Liver (tissue), 9 donors: ENCODE results near the gene KYNU. TPM values are rescaled to one million over a fixed set of nuclear protein-coding genes. Genes with fewer than 3 reads are reported as not detected.
"Not testable (repeated sequence)": the region's sequence is repeated elsewhere in the genome, so short reads cannot be mapped to it uniquely, and the experiment has no call there.

Experiments used
- DNase-seq: peaks from one replicate; pipeline ENCODE4 v3.0.0-alpha.2; 2017; ENCODE audit warnings: low spot score
- H3K27ac ChIP-seq, 2 donors: one replicate each; pipeline ENCODE4 v1.7.0; 2013; ENCODE audit warnings: inconsistent platforms in 2 of 2, low read length in 2 of 2, control low read depth in 1 of 2, low read depth in 1 of 2, mild to moderate bottlenecking in 1 of 2
- H3K27me3 ChIP-seq, 4 donors: one replicate each; pipeline versions ENCODE4 v1.6.1 to v1.7.0; 2013; ENCODE audit warnings: low read length in 3 of 4, inconsistent platforms in 1 of 4, mild to moderate bottlenecking in 1 of 4, moderate library complexity in 1 of 4; ENCODE audit not compliant: control insufficient read depth in 4 of 4, insufficient read depth in 4 of 4
- H3K36me3 ChIP-seq, 4 donors: one replicate each; pipeline versions ENCODE4 v1.6.1 to v1.7.0; 2013; ENCODE audit warnings: low read length in 3 of 4, mild to moderate bottlenecking in 3 of 4, low read depth in 1 of 4, moderate library complexity in 1 of 4; ENCODE audit not compliant: control insufficient read depth in 4 of 4, insufficient read depth in 3 of 4
- H3K4me1 ChIP-seq, 4 donors: one replicate each; pipeline versions ENCODE4 v1.6.1 to v1.7.0; 2013; ENCODE audit warnings: low read length in 3 of 4, mild to moderate bottlenecking in 3 of 4, moderate library complexity in 1 of 4; ENCODE audit not compliant: control insufficient read depth in 4 of 4, insufficient read depth in 4 of 4
- H3K4me3 ChIP-seq, 3 donors: one replicate each; pipeline versions ENCODE4 v1.6.1 to v1.7.0; 2013; ENCODE audit warnings: low read length in 3 of 3, control low read depth in 1 of 3, low read depth in 1 of 3, mild to moderate bottlenecking in 1 of 3
- H3K9ac ChIP-seq, 2 donors: one replicate each; pipeline ENCODE4 v1.7.0; 2013; ENCODE audit warnings: low read length in 2 of 2, mild to moderate bottlenecking in 2 of 2, moderate library complexity in 2 of 2, control low read depth in 1 of 2, low read depth in 1 of 2
- H3K9me3 ChIP-seq, 4 donors: one replicate each; pipeline versions ENCODE4 v1.6.1 to v1.7.0; 2013; ENCODE audit warnings: low read length in 3 of 4; ENCODE audit not compliant: control insufficient read depth in 4 of 4
- ATF3 ChIP-seq: IDR thresholded peaks from 2 replicates; pipeline ENCODE4 v1.6.1; 2016; ENCODE audit warnings: antibody characterized with exemption
- EGR1 ChIP-seq, 2 donors: IDR thresholded peaks; 2 replicates each; pipeline ENCODE4 v1.6.1; 2016 to 2018; ENCODE audit warnings: antibody characterized with exemption in 2 of 2, low read depth in 2 of 2
- HNF4A ChIP-seq, 2 donors: conservative IDR thresholded peaks; 2 replicates each; pipeline ENCODE4 v1.6.1; 2016; ENCODE audit warnings: antibody characterized with exemption in 2 of 2, mild to moderate bottlenecking in 2 of 2
- JUND ChIP-seq, 2 donors: IDR thresholded peaks; 2 replicates each; pipeline ENCODE4 v1.6.1; 2016; ENCODE audit warnings: antibody characterized with exemption in 2 of 2
- NR2F2 ChIP-seq: IDR thresholded peaks from 2 replicates; pipeline ENCODE4 v1.6.1; 2016; ENCODE audit warnings: antibody characterized with exemption
- RAD21 ChIP-seq, 2 donors: IDR thresholded peaks; 2 replicates each; pipeline ENCODE4 v1.6.1; 2016; ENCODE audit warnings: antibody characterized with exemption in 2 of 2, mild to moderate bottlenecking in 2 of 2
- REST ChIP-seq: IDR thresholded peaks from 2 replicates; pipeline ENCODE4 v1.6.1; 2016; ENCODE audit warnings: antibody characterized with exemption, mild to moderate bottlenecking
- RXRA ChIP-seq, 2 donors: IDR thresholded peaks; 2 replicates each; pipeline ENCODE4 v1.6.1; 2017 to 2018; ENCODE audit warnings: antibody characterized with exemption in 2 of 2, mild to moderate bottlenecking in 1 of 2
- SP1 ChIP-seq: IDR thresholded peaks from 2 replicates; pipeline ENCODE4 v1.6.1; 2018; ENCODE audit warnings: antibody characterized with exemption, mild to moderate bottlenecking
- TAF1 ChIP-seq: conservative IDR thresholded peaks from 2 replicates; pipeline ENCODE4 v1.6.1; 2016; ENCODE audit warnings: antibody characterized with exemption, mild to moderate bottlenecking
- YY1 ChIP-seq: IDR thresholded peaks from 2 replicates; pipeline ENCODE4 v1.6.1; 2016; ENCODE audit warnings: antibody characterized with exemption, mild to moderate bottlenecking
- WGBS: extraction: QIAGEN DNeasy Blood & Tissue Kit; methylation state at CpG from one replicate; pipeline ENCODE4 v1.1.7; 2013; 5-methylcytosine and 5-hydroxymethylcytosine counted together
- polyA plus RNA-seq, 2 donors: library from polyadenylated mRNA; stranded (reverse) in 1 of 2; unstranded in 1 of 2; fragments of 200-250 nt in 1 of 2; fragments of >200 nt in 1 of 2; fragmentation: Nextera tagmentation in 1 of 2; extraction: Ambion mirVana in 1 of 2; gene quantifications; one replicate each; pipeline versions ENCODE4 v1.2.1 to v1.2.3, GENCODE V29; 2013 to 2015
- total RNA-seq, 2 donors: library from RNA; depleted of rRNA; stranded (reverse); fragments of >200 nt; gene quantifications; one replicate each; pipeline ENCODE4 v1.2.3, GENCODE V29; 2014
- TF ChIP-seq, protein P1 (sequence below): IDR thresholded peaks from 2 replicates; pipeline ENCODE4 v1.6.1; 2016; ENCODE audit warnings: antibody characterized with exemption
- TF ChIP-seq, protein P2 (sequence below): fragments of 150-350 bp; IDR thresholded peaks from 2 replicates; pipeline ENCODE4 v1.5.1; 2017; ENCODE audit warnings: improper control_type of control experiment, low read depth, low read length; ENCODE audit not compliant: missing input control
- TF ChIP-seq, protein P3 (sequence below): IDR thresholded peaks from 2 replicates; pipeline ENCODE4 v1.6.1; 2016; ENCODE audit warnings: antibody characterized with exemption
- donor health status: healthy.
- donor health status: healthy.
- donor health status: healthy.
- donor health status: healthy.
- donor health status: healthy.

The KYNU gene
- total and polyA plus RNA-seq, 4 donors = 24.0 to 64.3 (median 32.8) TPM

DNA sequence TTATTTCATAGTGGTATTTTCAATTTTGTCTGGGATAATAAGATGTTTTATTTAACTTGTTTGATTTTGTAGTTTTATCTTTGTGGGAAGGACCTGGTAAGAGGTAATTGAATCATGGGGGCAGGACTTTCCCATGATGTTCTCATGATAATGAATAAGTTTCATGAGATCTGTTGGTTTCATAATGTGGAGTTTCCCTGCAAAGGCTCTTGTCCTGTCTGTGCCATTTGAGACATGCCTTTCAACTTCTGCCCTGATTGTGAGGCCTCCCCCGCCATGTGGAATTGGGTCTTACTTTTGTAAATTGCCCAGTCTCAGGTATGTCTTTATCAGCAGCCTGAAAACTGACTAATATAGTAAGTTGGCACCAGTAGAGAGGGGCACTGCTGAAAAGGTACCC lies 174.0 kb downstream of the KYNU start:
- no peak overlapping the region for H3K4me3 ChIP-seq
- TF ChIP-seq TAF1 (no peak), REST (no peak), JUND (IDR thresholded peaks at IDR 0.05) (no peak), NR2F2 (no peak)
- TF ChIP-seq, protein P1, sequence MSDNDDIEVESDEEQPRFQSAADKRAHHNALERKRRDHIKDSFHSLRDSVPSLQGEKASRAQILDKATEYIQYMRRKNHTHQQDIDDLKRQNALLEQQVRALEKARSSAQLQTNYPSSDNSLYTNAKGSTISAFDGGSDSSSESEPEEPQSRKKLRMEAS = no peak
- TF ChIP-seq, protein P2, sequence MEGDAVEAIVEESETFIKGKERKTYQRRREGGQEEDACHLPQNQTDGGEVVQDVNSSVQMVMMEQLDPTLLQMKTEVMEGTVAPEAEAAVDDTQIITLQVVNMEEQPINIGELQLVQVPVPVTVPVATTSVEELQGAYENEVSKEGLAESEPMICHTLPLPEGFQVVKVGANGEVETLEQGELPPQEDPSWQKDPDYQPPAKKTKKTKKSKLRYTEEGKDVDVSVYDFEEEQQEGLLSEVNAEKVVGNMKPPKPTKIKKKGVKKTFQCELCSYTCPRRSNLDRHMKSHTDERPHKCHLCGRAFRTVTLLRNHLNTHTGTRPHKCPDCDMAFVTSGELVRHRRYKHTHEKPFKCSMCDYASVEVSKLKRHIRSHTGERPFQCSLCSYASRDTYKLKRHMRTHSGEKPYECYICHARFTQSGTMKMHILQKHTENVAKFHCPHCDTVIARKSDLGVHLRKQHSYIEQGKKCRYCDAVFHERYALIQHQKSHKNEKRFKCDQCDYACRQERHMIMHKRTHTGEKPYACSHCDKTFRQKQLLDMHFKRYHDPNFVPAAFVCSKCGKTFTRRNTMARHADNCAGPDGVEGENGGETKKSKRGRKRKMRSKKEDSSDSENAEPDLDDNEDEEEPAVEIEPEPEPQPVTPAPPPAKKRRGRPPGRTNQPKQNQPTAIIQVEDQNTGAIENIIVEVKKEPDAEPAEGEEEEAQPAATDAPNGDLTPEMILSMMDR = no peak
- H3K36me3 ChIP-seq = peaks cover 0 to 2% (median 0%) of the 10 kb centered on the region in 4 donors
- WGBS = 98% methylated on average over 1 of the region's 1 CpG
- H3K27ac ChIP-seq = no peak overlapping the region
- no peaks in the 10 kb centered on the region for H3K27me3 ChIP-seq
- no peak overlapping the region for H3K9ac ChIP-seq
- H3K4me1 ChIP-seq = no peaks in the 10 kb centered on the region
- H3K9me3 ChIP-seq = peaks cover 0 to 3% (median under 1%) of the 10 kb centered on the region in 4 donors
- DNase-seq = no peak

DNA sequence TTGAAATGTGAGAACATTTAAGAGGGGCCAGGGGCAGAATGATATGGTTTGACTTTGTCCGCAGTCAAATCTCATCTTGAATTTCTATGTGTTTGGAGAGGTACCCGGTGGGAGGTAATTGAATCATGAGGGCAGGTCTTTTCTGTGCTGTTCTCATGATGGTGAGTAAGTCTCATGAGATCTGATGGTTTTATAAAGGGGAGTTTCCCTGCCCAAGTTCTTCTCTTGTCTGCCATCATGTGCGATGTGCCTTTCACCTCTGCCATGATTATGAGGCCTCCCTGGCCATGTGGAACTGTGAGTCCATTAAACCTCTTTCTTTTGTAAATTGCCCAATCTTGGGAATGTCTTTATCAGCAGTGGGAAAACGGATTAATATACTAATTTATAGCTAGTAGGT lies 176.0 kb downstream of the KYNU start:
- H3K27ac ChIP-seq, H3K4me3 ChIP-seq, H3K9ac ChIP-seq, H3K36me3 ChIP-seq, H3K9me3 ChIP-seq, DNase-seq, H3K4me1 ChIP-seq, H3K27me3 ChIP-seq: not testable (repeated sequence)
- 91% methylated on average over 4 of the region's 4 CpGs for WGBS

DNA sequence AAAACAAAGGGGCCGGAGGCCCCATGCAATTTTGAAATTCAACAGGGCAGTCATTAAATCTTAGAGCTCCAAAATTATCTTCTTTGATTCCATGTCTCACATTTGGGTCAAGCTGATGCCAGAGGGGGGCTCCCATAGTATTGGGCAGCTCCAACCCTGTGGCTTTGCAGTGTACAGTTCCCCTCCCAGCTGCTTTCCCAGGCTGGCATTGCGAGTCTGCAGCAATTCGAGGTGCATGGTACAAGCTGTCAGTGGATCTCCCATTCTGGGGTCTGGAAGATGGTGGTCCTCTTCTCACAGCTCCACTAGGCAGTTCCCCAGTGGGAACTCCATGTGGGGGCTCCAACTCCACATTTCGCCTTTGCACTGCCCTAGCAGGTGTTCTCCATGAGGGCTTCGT lies 179.1 kb downstream of the KYNU start:
- no peak overlapping the region for H3K4me3 ChIP-seq
- 96% methylated on average over 5 of the region's 5 CpGs for WGBS
- no peak for DNase-seq
- no peak for TF ChIP-seq YY1
- TF ChIP-seq, protein P2 = no peak
- no peak for TF ChIP-seq ATF3
- TF ChIP-seq HNF4A (conservative IDR thresholded peaks at IDR 0.05) = no peak
- TF ChIP-seq SP1 = no peak
- TF ChIP-seq, protein P3, sequence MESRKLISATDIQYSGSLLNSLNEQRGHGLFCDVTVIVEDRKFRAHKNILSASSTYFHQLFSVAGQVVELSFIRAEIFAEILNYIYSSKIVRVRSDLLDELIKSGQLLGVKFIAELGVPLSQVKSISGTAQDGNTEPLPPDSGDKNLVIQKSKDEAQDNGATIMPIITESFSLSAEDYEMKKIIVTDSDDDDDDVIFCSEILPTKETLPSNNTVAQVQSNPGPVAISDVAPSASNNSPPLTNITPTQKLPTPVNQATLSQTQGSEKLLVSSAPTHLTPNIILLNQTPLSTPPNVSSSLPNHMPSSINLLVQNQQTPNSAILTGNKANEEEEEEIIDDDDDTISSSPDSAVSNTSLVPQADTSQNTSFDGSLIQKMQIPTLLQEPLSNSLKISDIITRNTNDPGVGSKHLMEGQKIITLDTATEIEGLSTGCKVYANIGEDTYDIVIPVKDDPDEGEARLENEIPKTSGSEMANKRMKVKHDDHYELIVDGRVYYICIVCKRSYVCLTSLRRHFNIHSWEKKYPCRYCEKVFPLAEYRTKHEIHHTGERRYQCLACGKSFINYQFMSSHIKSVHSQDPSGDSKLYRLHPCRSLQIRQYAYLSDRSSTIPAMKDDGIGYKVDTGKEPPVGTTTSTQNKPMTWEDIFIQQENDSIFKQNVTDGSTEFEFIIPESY = no peak
- TF ChIP-seq JUND (IDR thresholded peaks at IDR 0.05) = no peak
- TF ChIP-seq RAD21 (IDR thresholded peaks at IDR 0.05) = no peak
- no peak for TF ChIP-seq REST
- TF ChIP-seq RXRA (IDR thresholded peaks at IDR 0.05) = no peak
- no peak for TF ChIP-seq EGR1 (IDR thresholded peaks at IDR 0.05; ENCODE audit: low read depth in 2 of 2)

More for the DNA sequence above, 179.1 kb downstream of the KYNU start:
- no peaks in the 10 kb centered on the region for H3K27me3 ChIP-seq
- H3K9me3 ChIP-seq = peaks cover 0 to 3% (median 2%) of the 10 kb centered on the region in 4 donors
- no peaks in the 10 kb centered on the region for H3K4me1 ChIP-seq
- no peak overlapping the region for H3K27ac ChIP-seq
- no peaks in the 10 kb centered on the region for H3K36me3 ChIP-seq
- H3K9ac ChIP-seq = no peak overlapping the region
